MM.1S (cell line): ENCODE measurements around the gene NMS.

Experiments
- EZH2 ChIP-seq: fragments of 300-600 bp; sonication (generic); optimal IDR thresholded peaks from 2 replicates; pipeline ENCODE3; 2017; ENCODE audit warnings: low read depth, mild to moderate bottlenecking, antibody characterized with exemption, low read length, mixed read lengths
- TF ChIP-seq, protein P1 (sequence below): fragments of 300-600 bp; sonication (generic); IDR thresholded peaks from 2 replicates; pipeline ENCODE4 v1.5.1; 2016; ENCODE audit warnings: antibody characterized with exemption, low read length, mixed read lengths

DNA sequence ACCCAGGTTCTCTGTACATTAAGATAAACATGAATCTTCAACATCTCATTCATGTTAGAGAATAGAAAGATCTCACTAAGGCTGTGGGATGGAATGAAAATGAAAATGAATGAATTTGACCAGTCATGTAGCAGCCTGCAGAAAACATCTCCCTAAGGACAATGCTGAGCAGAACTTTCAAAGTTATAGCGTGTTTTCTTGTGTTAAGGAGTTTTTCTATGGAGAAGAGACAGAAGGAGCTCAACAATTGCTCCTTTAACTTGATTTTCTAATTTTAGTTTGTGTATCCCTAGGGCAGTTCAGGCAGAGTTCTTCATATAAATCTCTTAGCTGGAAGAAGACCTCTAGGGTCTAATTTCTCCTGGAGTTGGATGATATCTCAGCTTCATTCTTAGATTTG, 47.3 kb downstream of the NMS start:
- TF ChIP-seq, protein P1, sequence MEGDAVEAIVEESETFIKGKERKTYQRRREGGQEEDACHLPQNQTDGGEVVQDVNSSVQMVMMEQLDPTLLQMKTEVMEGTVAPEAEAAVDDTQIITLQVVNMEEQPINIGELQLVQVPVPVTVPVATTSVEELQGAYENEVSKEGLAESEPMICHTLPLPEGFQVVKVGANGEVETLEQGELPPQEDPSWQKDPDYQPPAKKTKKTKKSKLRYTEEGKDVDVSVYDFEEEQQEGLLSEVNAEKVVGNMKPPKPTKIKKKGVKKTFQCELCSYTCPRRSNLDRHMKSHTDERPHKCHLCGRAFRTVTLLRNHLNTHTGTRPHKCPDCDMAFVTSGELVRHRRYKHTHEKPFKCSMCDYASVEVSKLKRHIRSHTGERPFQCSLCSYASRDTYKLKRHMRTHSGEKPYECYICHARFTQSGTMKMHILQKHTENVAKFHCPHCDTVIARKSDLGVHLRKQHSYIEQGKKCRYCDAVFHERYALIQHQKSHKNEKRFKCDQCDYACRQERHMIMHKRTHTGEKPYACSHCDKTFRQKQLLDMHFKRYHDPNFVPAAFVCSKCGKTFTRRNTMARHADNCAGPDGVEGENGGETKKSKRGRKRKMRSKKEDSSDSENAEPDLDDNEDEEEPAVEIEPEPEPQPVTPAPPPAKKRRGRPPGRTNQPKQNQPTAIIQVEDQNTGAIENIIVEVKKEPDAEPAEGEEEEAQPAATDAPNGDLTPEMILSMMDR, result no peak
- TF ChIP-seq EZH2, result no peak
